HL-60 (cell line): ENCODE data around the gene CD82.

Experiments used
- GABPA ChIP-seq: IDR thresholded peaks from 2 replicates; pipeline ENCODE4 v1.6.1; 2012; ENCODE audit warnings: low read depth
- POLR2AphosphoS5 ChIP-seq: IDR thresholded peaks from 2 replicates; pipeline ENCODE4 v1.6.1; 2012; ENCODE audit warnings: low read depth
- SPI1 ChIP-seq: IDR thresholded peaks from 2 replicates; pipeline ENCODE4 v1.6.1; 2012; ENCODE audit warnings: low read depth, mild to moderate bottlenecking, borderline replicate concordance
- TF ChIP-seq, protein P1 (sequence below): IDR thresholded peaks from one replicate; pipeline ENCODE4 v1.5.1; 2011; ENCODE audit warnings: low read length, control low read depth, inconsistent platforms; ENCODE audit not compliant: insufficient read depth

DNA sequence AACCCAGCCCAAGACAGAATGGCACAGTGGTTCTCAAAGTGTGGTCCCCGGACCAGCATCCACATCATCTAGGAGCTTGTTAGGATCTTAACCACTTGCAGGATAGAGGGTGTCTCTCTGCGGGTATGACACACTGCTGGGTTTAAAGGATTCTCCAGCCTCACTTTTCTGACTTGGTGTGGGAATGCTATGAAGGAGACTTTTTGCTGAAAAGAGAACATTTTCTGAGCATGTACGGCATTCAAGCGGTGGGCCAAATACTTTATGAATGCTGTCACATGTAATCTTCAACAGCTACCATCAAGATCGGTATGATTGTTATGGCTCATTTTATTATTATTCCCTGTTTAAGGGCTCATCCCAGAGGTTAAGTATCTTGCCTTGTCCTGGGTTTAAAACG, 1.8 kb upstream of the CD82 start:
- TF ChIP-seq GABPA (no peak), POLR2AphosphoS5 (no peak), SPI1 (no peak)
- TF ChIP-seq, protein P1, sequence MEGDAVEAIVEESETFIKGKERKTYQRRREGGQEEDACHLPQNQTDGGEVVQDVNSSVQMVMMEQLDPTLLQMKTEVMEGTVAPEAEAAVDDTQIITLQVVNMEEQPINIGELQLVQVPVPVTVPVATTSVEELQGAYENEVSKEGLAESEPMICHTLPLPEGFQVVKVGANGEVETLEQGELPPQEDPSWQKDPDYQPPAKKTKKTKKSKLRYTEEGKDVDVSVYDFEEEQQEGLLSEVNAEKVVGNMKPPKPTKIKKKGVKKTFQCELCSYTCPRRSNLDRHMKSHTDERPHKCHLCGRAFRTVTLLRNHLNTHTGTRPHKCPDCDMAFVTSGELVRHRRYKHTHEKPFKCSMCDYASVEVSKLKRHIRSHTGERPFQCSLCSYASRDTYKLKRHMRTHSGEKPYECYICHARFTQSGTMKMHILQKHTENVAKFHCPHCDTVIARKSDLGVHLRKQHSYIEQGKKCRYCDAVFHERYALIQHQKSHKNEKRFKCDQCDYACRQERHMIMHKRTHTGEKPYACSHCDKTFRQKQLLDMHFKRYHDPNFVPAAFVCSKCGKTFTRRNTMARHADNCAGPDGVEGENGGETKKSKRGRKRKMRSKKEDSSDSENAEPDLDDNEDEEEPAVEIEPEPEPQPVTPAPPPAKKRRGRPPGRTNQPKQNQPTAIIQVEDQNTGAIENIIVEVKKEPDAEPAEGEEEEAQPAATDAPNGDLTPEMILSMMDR: no peak
